ENCODE measurements around the gene PLXNA4.

PLXNA4 gene

DNA sequence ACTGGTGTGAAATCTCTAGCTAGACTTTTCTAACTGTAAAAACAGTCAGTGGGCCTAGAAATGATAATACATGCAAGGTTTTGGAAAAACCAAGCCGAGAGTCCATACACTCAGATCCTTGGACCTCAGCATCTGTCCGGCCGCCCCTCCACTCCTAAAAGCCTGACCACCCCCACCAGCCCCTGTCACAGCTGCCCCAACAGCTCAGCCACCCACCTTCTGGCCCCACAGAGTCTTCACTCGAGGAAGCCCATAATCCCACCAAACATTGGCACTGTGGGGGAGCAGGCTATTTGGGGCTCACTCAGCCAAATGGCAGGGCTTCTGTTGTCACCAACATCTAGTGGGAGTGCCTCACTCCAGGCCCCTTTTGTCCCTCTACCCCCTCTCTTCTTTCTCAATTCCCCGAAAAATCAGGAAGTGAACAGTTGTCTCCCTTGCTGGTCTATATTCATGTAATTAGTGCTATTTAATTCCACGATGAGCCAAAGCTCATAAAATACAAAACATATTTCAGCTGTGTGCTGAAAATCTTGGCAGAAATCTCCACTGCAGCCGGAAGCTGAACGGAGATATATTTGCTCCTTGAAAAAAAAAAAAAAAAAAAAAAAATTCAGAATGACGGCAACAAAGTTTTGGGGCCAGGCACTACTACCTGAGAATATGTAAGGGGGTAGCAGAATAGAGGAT, 55.5 kb downstream of the PLXNA4 start:
- DNase-seq (ENCODE audit: extremely low read depth, low read depth), result no peak
- TF ChIP-seq, protein P1, sequence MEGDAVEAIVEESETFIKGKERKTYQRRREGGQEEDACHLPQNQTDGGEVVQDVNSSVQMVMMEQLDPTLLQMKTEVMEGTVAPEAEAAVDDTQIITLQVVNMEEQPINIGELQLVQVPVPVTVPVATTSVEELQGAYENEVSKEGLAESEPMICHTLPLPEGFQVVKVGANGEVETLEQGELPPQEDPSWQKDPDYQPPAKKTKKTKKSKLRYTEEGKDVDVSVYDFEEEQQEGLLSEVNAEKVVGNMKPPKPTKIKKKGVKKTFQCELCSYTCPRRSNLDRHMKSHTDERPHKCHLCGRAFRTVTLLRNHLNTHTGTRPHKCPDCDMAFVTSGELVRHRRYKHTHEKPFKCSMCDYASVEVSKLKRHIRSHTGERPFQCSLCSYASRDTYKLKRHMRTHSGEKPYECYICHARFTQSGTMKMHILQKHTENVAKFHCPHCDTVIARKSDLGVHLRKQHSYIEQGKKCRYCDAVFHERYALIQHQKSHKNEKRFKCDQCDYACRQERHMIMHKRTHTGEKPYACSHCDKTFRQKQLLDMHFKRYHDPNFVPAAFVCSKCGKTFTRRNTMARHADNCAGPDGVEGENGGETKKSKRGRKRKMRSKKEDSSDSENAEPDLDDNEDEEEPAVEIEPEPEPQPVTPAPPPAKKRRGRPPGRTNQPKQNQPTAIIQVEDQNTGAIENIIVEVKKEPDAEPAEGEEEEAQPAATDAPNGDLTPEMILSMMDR (IDR thresholded peaks at IDR 0.05; ENCODE audit: low read depth, low read length), result no peak

DNA sequence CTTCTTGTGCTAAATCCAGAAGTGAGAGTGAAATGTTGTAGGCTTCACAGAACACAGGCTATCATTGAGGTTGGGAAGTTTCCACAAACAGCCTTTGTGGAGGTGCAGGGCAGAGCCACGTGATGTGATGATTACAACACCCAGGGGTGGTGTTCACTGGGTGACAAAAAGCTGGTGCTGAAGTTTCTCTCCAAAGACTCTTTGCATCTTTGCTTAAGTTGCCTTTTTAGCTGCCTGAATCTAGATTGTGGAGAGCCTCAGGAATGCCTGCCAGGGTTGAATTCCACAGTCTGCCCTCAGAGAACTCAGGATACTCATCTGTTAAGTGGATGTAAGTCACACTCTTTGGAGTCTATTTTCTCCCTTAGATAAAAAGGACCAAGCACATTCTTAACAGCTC, 56.3 kb downstream of the PLXNA4 start:
- TF ChIP-seq, protein P1 (IDR thresholded peaks at IDR 0.05; ENCODE audit: low read depth, low read length), result no peak
- no peak for DNase-seq (ENCODE audit: extremely low read depth, low read depth)

DNA sequence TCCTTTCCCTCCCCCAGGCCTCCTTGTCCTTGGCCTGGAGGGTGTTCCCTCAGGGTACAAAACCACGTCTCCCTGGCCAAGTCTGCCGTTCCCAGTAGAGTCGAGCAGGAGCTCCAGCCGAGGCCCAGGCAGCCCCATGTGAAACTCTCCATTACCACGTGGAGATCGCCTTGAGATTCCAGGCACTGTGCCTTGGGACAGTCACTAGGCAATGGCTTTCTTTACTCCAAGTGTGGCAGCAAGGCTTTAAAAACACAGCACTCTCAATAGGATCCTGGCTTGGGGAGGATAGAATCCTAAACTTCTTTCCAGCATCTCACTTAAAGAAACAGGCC, 57.5 kb downstream of the PLXNA4 start:
- DNase-seq (ENCODE audit: extremely low read depth, low read depth), result no peak
- TF ChIP-seq, protein P1 (IDR thresholded peaks at IDR 0.05; ENCODE audit: low read depth, low read length), result no peak

DNA sequence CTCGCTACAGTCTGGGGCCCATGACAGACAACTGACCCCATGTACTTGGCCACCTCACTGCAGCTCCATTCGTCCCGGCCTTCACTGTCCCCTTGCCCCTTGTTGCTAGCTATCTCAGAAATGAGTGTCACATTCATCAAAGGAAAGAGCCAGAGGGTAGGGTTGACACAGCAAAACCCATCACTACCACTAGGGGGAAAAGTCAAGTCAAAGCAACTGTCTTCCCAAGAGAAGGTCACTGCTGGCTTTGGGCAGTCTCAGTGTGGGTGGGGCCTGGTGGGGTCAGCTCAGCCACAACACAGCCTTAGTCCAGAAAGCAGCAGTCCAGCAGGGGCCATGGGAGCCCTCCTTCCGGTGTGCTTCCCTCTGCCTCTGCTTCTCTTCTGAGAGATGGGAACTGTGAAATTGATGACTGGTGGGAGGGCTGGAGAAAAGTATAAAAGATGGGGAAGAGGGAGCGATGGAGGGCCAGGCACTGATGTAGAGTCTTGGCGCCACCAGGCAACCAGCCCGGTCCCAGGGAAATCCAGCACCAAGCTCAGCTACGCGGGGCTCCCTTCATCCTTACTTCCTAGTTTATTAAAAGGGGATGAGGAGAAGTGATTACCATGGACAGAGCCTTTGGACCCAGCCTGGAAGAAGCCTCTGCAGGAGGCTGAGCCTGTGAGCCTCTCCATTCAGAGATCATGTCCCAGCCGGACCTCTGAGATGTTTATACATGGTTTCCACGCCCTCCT, 58.0 kb downstream of the PLXNA4 start:
- TF ChIP-seq, protein P1 (IDR thresholded peaks at IDR 0.05; ENCODE audit: low read depth, low read length), result peak; percentile 18
- no peak for DNase-seq (ENCODE audit: extremely low read depth, low read depth)

DNA sequence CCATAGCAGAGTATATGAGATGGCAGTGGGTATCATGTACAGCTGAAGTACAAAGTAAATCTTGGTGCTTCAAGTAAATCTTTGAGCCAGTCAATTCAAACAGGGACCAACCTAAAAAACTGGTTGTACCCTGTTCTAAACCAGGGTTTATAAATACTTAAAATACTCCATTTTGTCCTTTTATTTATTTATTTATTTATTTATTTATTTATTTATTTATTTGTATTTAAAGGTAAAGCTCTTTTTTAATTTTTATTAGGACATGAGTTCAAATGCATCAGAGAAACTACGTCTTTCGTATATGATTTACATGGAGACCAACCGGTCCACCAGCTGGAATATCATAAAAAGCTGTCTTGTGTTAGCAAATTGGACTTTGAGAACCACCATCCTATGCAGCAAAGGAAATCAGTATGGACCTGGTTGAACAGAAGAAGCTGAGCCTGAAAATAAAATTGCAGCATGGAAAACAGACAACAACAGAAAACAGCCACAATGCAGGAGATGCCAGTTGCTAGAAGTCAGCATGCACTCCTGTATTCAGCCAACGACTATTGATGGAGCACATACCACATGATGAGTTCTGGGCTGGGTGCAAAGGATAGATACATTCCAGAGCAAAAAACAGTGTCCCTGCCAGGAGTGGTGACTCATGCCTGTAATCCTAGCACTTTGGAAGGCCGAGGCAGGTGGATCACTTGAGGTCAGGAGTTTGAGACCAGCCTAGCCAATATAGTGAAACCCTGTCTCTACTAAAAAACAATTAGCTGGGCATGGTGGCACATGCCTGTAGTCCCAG, 60.0 kb downstream of the PLXNA4 start:
- TF ChIP-seq, protein P1 (IDR thresholded peaks at IDR 0.05; ENCODE audit: low read depth, low read length), result no peak

DNA sequence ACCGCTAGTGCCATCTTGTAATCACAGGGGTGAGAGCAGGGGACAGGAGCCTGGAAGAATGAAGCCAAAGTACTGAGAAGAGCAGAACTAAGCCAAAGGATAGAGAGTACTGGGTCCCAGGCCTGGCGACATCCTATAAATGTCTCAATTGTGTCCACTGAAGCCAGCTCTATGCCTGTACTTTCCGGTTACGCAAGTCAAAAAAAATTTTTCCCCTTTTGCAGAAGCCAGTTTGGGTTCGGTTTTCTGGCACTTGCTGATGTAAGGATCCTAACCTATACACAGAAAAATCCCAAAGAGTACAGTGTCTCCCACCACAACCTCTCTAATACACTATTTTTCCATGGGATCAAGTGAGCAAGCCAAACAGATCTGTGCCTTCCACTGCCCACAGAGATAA, 61.1 kb downstream of the PLXNA4 start:
- DNase-seq (ENCODE audit: extremely low read depth, low read depth), result no peak
- TF ChIP-seq, protein P1 (IDR thresholded peaks at IDR 0.05; ENCODE audit: low read depth, low read length), result no peak

More for the DNA sequence above, 60.0 kb downstream of the PLXNA4 start:
- no peak for DNase-seq (ENCODE audit: extremely low read depth, low read depth)

DNA sequence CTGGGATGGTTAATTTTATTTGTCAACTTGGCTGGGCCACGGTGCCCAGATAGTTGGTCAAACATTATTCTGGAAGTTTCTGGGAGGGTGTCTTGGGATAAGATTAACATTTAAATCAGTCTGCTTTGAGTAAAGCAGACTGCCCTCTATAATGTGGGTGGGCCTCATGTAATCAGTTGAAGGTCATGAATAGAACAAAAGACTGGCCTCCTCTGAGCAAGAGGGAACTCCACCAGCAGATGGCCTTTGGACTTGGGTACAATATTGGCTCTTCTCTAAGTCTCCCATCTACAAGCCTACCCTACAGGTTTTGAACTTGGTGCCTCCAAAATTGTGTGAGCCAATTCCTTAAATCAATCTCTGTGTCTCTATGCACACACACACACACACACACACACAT, 61.8 kb downstream of the PLXNA4 start:
- DNase-seq (ENCODE audit: extremely low read depth, low read depth), result no peak
- TF ChIP-seq, protein P1 (IDR thresholded peaks at IDR 0.05; ENCODE audit: low read depth, low read length), result no peak
